WTC11 (cell line): ENCODE results near the gene EIF3B.

Experiments used
- JUN ChIP-seq: sonication (generic); formaldehyde crosslinking; IDR thresholded peaks from 2 replicates; pipeline ENCODE4 v1.8.0; 2023; ENCODE audit warnings: mild to moderate bottlenecking, missing genetic modification reagents
- MLX ChIP-seq: sonication (generic); formaldehyde crosslinking; IDR thresholded peaks from 2 replicates; pipeline ENCODE4 v1.8.1; 2023; ENCODE audit warnings: mild to moderate bottlenecking, missing genetic modification reagents, moderate library complexity
- NR3C1 ChIP-seq: sonication (generic); formaldehyde crosslinking; conservative IDR thresholded peaks from 2 replicates; pipeline ENCODE4 v1.8.1; 2023; ENCODE audit warnings: low read depth, mild to moderate bottlenecking, missing genetic modification reagents
- SP1 ChIP-seq: sonication (generic); formaldehyde crosslinking; conservative IDR thresholded peaks from 2 replicates; pipeline ENCODE4 v1.8.1; 2022; ENCODE audit warnings: missing genetic modification reagents
- ZBTB21 ChIP-seq: sonication (generic); formaldehyde crosslinking; IDR thresholded peaks from 2 replicates; pipeline ENCODE4 v1.8.1; 2023; ENCODE audit warnings: mild to moderate bottlenecking, missing genetic modification reagents, borderline replicate concordance
- ZNF263 ChIP-seq: sonication (generic); formaldehyde crosslinking; IDR thresholded peaks from 2 replicates; pipeline ENCODE4 v1.8.1; 2022; ENCODE audit warnings: low read depth, mild to moderate bottlenecking, moderate library complexity, missing genetic modification reagents
- TF ChIP-seq, protein P1 (sequence below): fragments of 200-600 bp; IDR thresholded peaks from 2 replicates; pipeline ENCODE4 v1.8.0; 2022; ENCODE audit warnings: antibody characterized with exemption
- TF ChIP-seq, protein P2 (sequence below): fragments of 250-450 bp; sonication (Bioruptor Pico); IDR thresholded peaks from 2 replicates; pipeline ENCODE4 v1.8.0; 2021; ENCODE audit warnings: mild to moderate bottlenecking
- TF ChIP-seq, protein P3 (sequence below): sonication (generic); formaldehyde crosslinking; IDR thresholded peaks from 2 replicates; pipeline ENCODE4 v1.8.0; 2022; ENCODE audit warnings: mild to moderate bottlenecking, missing genetic modification reagents
- TF ChIP-seq, protein P4 (sequence below): sonication (generic); formaldehyde crosslinking; IDR thresholded peaks from 2 replicates; pipeline ENCODE4 v1.8.0; 2022; ENCODE audit warnings: mild to moderate bottlenecking, missing genetic modification reagents
- TF ChIP-seq, protein P5 (sequence below): sonication (generic); formaldehyde crosslinking; IDR thresholded peaks from 2 replicates; pipeline ENCODE4 v1.8.1; 2023; ENCODE audit warnings: mild to moderate bottlenecking, moderate library complexity, missing genetic modification reagents
- TF ChIP-seq, protein P6 (sequence below): sonication (generic); formaldehyde crosslinking; IDR thresholded peaks from 2 replicates; pipeline ENCODE4 v1.8.1; 2023; ENCODE audit warnings: mild to moderate bottlenecking, missing genetic modification reagents, borderline replicate concordance

- TF ChIP-seq, protein P1, sequence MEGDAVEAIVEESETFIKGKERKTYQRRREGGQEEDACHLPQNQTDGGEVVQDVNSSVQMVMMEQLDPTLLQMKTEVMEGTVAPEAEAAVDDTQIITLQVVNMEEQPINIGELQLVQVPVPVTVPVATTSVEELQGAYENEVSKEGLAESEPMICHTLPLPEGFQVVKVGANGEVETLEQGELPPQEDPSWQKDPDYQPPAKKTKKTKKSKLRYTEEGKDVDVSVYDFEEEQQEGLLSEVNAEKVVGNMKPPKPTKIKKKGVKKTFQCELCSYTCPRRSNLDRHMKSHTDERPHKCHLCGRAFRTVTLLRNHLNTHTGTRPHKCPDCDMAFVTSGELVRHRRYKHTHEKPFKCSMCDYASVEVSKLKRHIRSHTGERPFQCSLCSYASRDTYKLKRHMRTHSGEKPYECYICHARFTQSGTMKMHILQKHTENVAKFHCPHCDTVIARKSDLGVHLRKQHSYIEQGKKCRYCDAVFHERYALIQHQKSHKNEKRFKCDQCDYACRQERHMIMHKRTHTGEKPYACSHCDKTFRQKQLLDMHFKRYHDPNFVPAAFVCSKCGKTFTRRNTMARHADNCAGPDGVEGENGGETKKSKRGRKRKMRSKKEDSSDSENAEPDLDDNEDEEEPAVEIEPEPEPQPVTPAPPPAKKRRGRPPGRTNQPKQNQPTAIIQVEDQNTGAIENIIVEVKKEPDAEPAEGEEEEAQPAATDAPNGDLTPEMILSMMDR = no peak
- no peak for TF ChIP-seq MLX (CRISPR knock-in tag)
- TF ChIP-seq ZNF263 = no peak
- no peak for TF ChIP-seq ZBTB21 (CRISPR knock-in tag)
- TF ChIP-seq JUN (CRISPR knock-in tag) = no peak
- TF ChIP-seq, protein P2, sequence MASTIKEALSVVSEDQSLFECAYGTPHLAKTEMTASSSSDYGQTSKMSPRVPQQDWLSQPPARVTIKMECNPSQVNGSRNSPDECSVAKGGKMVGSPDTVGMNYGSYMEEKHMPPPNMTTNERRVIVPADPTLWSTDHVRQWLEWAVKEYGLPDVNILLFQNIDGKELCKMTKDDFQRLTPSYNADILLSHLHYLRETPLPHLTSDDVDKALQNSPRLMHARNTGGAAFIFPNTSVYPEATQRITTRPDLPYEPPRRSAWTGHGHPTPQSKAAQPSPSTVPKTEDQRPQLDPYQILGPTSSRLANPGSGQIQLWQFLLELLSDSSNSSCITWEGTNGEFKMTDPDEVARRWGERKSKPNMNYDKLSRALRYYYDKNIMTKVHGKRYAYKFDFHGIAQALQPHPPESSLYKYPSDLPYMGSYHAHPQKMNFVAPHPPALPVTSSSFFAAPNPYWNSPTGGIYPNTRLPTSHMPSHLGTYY = no peak
- TF ChIP-seq NR3C1 (CRISPR knock-in tag) = no peak
- TF ChIP-seq, protein P3, sequence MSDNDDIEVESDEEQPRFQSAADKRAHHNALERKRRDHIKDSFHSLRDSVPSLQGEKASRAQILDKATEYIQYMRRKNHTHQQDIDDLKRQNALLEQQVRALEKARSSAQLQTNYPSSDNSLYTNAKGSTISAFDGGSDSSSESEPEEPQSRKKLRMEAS (CRISPR knock-in tag) = no peak
- TF ChIP-seq, protein P4, sequence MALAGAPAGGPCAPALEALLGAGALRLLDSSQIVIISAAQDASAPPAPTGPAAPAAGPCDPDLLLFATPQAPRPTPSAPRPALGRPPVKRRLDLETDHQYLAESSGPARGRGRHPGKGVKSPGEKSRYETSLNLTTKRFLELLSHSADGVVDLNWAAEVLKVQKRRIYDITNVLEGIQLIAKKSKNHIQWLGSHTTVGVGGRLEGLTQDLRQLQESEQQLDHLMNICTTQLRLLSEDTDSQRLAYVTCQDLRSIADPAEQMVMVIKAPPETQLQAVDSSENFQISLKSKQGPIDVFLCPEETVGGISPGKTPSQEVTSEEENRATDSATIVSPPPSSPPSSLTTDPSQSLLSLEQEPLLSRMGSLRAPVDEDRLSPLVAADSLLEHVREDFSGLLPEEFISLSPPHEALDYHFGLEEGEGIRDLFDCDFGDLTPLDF = no peak
- TF ChIP-seq, protein P5, sequence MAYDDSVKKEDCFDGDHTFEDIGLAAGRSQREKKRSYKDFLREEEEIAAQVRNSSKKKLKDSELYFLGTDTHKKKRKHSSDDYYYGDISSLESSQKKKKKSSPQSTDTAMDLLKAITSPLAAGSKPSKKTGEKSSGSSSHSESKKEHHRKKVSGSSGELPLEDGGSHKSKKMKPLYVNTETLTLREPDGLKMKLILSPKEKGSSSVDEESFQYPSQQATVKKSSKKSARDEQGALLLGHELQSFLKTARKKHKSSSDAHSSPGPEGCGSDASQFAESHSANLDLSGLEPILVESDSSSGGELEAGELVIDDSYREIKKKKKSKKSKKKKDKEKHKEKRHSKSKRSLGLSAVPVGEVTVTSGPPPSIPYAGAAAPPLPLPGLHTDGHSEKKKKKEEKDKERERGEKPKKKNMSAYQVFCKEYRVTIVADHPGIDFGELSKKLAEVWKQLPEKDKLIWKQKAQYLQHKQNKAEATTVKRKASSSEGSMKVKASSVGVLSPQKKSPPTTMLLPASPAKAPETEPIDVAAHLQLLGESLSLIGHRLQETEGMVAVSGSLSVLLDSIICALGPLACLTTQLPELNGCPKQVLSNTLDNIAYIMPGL (CRISPR knock-in tag) = no peak
- TF ChIP-seq SP1 (CRISPR knock-in tag) = no peak
- TF ChIP-seq, protein P6, sequence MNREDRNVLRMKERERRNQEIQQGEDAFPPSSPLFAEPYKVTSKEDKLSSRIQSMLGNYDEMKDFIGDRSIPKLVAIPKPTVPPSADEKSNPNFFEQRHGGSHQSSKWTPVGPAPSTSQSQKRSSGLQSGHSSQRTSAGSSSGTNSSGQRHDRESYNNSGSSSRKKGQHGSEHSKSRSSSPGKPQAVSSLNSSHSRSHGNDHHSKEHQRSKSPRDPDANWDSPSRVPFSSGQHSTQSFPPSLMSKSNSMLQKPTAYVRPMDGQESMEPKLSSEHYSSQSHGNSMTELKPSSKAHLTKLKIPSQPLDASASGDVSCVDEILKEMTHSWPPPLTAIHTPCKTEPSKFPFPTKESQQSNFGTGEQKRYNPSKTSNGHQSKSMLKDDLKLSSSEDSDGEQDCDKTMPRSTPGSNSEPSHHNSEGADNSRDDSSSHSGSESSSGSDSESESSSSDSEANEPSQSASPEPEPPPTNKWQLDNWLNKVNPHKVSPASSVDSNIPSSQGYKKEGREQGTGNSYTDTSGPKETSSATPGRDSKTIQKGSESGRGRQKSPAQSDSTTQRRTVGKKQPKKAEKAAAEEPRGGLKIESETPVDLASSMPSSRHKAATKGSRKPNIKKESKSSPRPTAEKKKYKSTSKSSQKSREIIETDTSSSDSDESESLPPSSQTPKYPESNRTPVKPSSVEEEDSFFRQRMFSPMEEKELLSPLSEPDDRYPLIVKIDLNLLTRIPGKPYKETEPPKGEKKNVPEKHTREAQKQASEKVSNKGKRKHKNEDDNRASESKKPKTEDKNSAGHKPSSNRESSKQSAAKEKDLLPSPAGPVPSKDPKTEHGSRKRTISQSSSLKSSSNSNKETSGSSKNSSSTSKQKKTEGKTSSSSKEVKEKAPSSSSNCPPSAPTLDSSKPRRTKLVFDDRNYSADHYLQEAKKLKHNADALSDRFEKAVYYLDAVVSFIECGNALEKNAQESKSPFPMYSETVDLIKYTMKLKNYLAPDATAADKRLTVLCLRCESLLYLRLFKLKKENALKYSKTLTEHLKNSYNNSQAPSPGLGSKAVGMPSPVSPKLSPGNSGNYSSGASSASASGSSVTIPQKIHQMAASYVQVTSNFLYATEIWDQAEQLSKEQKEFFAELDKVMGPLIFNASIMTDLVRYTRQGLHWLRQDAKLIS = no peak
These were observed 1.3 kb upstream of the EIF3B start for GRCh38 chr7:2353113-2353935.
